AG10803 (cell line): ENCODE data around the gene TENM3.

ENCODE experiments used
- DNase-seq: peaks from one replicate; pipeline ENCODE4 v3.0.0; 2010; ENCODE audit warnings: low read depth
- H3K4me3 ChIP-seq: 2 replicates; pipeline ENCODE4 v1.5.1; 2011; ENCODE audit warnings: mild to moderate bottlenecking, low read length, control low read depth
- CTCF ChIP-seq: conservative IDR thresholded peaks from 2 replicates; pipeline ENCODE4 v1.5.1; 2011; ENCODE audit warnings: mild to moderate bottlenecking, low read length, control low read depth, inconsistent platforms

The TENM3 gene

GRCh38 chr4:182537031-182537795, 294.0 kb downstream of the TENM3 start:
- no peak overlapping the region for H3K4me3 ChIP-seq
- TF ChIP-seq CTCF: no peak
- DNase-seq: no peak

GRCh38 chr4:182538031-182538430, 294.8 kb downstream of the TENM3 start:
- no peak for TF ChIP-seq CTCF
- no peak for DNase-seq
- no peak overlapping the region for H3K4me3 ChIP-seq

- TF ChIP-seq CTCF: no peak
- H3K4me3 ChIP-seq: no peak overlapping the region
Measured at GRCh38 chr4:182540496-182540895, 297.3 kb downstream of the TENM3 start.

GRCh38 chr4:182547435-182547834, 304.2 kb downstream of the TENM3 start:
- TF ChIP-seq CTCF: no peak
- no peak overlapping the region for H3K4me3 ChIP-seq
- no peak for DNase-seq

More at GRCh38 chr4:182540496-182540895, 297.3 kb downstream of the TENM3 start:
- no peak for DNase-seq

- no peak for TF ChIP-seq CTCF
- no peak for DNase-seq
- H3K4me3 ChIP-seq: no peak overlapping the region
Measured at GRCh38 chr4:182548156-182548555, 305.0 kb downstream of the TENM3 start.

GRCh38 chr4:182549356-182549755, 306.2 kb downstream of the TENM3 start:
- H3K4me3 ChIP-seq: no peak overlapping the region
- DNase-seq: no peak
- no peak for TF ChIP-seq CTCF

GRCh38 chr4:182552948-182553347, 309.7 kb downstream of the TENM3 start:
- TF ChIP-seq CTCF: no peak
- DNase-seq: no peak
- no peak overlapping the region for H3K4me3 ChIP-seq
